Activated T-cell treated with anti-CD3 and anti-CD28 coated beads, Interleukin-2, amount 50 U/mL, for 4 hours (primary cell): ENCODE results near the gene GOLGA6L7. TPM values are rescaled to one million over a fixed set of nuclear protein-coding genes. Genes with fewer than 3 reads are reported as not detected.
A peak's percentile ranks its signal among the peaks of the same experiment; 100 is the strongest.
"Not testable (repeated sequence)": the region's sequence is repeated elsewhere in the genome, so short reads cannot be mapped to it uniquely, and the experiment has no call there.

Experiments used
- ATAC-seq, 2 donors: fragments of 200-7000 bp; cut with Tn5 transposase; one replicate each; pipeline ENCODE4 v1.10.0; 2021
- DNase-seq: peaks from one replicate; pipeline ENCODE4 v3.0.0-alpha.2; 2020
- H3K27me3 Mint-ChIP-seq: one replicate; pipeline ENCODE4 v1.8.0; 2021; ENCODE audit warnings: low read depth, mixed read lengths
- H3K36me3 Mint-ChIP-seq: one replicate; pipeline ENCODE4 v1.8.0; 2022; ENCODE audit warnings: mixed read lengths; ENCODE audit not compliant: insufficient read depth
- H3K4me1 Mint-ChIP-seq: one replicate; pipeline ENCODE4 v1.8.0; 2021; ENCODE audit warnings: low read depth, mixed read lengths
- H3K4me3 Mint-ChIP-seq: one replicate; pipeline ENCODE4 v1.8.0; 2021; ENCODE audit warnings: mild to moderate bottlenecking, moderate library complexity, mixed read lengths
- H3K9me3 Mint-ChIP-seq: one replicate; pipeline ENCODE4 v1.8.0; 2021; ENCODE audit warnings: mixed read lengths
- total RNA-seq, 3 donors: library from RNA; stranded (reverse); gene quantifications; one replicate each; pipeline ENCODE4 v1.2.1, GENCODE V29; 2021

The GOLGA6L7 gene
- not detected for total RNA-seq

- not testable (repeated sequence) for ATAC-seq, H3K9me3 Mint-ChIP-seq, H3K4me3 Mint-ChIP-seq, H3K27me3 Mint-ChIP-seq, H3K4me1 Mint-ChIP-seq, DNase-seq, H3K36me3 Mint-ChIP-seq
These were observed at the start of gene GOLGA6L7 for GRCh38 chr15:28848521-28848920. TSS of gene GOLGA6L7 (minus strand) at chr15:28848644. CDS start at chr15:28848549, 95 bp downstream.

DNA sequence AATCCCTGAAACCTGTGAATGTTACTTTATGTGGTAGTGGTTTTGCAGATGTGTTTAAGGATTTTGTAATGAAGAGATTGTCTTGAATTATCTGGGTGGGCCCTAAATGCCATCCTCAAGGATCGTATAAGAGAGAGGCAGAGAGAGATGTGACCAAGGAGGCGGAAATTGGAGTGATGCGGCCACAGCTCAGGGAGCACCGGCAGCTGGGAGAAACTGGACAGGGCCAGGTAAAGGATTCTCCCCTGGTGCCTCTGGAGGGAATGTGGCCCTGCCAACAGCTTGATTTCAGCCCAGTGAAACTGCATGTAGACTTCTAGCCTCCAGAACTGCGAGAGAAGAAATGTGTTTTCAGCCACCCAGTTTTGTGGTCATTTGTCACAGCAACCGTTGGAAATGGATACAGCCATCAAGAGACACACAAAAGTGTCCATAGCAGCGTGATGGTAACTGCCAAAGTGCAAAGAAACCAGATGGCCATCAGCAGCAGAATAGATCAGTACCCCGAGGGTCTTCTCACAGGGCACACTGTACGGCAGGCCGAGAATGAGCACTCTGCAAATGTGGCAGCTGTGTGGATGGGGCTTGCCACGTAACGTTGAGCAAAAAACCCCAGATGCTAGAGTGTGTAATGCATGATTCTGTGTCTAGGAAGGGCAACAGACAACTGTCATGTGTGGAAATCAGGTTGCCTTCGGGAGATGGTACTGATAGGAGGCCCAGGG, 49.6 kb upstream of the GOLGA6L7 start:
- no peaks in the 10 kb centered on the region for H3K9me3 Mint-ChIP-seq
- no peak for DNase-seq
- no peak overlapping the region for H3K4me3 Mint-ChIP-seq
- no peaks in the 10 kb centered on the region for H3K36me3 Mint-ChIP-seq
- no peaks in the 10 kb centered on the region for H3K27me3 Mint-ChIP-seq
- no peak for ATAC-seq
- H3K4me1 Mint-ChIP-seq = peaks cover 45% of the 10 kb centered on the region

DNA sequence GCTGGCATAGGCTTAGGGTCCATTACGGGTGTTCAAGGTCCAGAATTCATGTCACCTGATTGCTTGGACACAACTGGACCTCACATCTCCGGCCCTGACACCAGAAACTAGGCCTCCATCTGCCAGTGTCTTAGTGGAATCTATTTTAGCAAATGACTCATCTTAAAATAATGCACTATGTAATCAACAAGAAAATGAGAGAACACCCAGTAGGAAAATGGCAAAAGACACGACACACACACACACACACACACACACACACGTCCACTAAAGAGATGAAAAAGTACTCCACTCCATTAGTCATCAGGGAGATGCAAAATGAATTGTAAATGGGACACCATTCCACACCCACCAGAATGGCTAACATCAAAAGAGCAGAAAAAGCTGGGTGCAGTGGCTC, 48.5 kb upstream of the GOLGA6L7 start:
- ATAC-seq = no peak
- no peaks in the 10 kb centered on the region for H3K9me3 Mint-ChIP-seq
- H3K4me1 Mint-ChIP-seq = peaks cover 47% of the 10 kb centered on the region
- H3K4me3 Mint-ChIP-seq = no peak overlapping the region
- no peaks in the 10 kb centered on the region for H3K27me3 Mint-ChIP-seq
- DNase-seq = no peak
- H3K36me3 Mint-ChIP-seq = no peaks in the 10 kb centered on the region

DNA sequence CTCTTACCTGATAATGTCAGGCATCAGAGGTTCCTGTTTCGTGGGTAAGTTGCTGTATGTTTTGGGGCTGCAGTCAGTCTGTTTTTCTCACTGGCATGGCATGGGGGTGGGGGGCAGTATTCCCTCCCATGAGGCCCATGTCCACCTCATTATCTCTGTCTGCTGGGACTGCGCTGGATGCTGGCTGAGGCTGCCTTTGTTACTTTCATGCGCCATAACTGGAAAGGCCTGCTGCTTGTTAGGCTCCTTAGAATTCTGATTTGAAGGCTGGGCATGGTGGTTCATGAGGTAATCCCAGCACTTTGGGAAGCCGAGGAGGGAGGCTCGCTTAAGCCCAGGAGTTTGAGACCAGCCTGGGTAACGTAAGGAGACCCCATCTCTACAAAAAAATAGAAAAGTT, 47.1 kb upstream of the GOLGA6L7 start:
- ATAC-seq (no peak), DNase-seq (no peak)
- no peaks in the 10 kb centered on the region for H3K27me3 Mint-ChIP-seq
- H3K9me3 Mint-ChIP-seq = no peaks in the 10 kb centered on the region
- peaks cover 56% of the 10 kb centered on the region for H3K4me1 Mint-ChIP-seq
- no peaks in the 10 kb centered on the region for H3K36me3 Mint-ChIP-seq
- H3K4me3 Mint-ChIP-seq = no peak overlapping the region

DNA sequence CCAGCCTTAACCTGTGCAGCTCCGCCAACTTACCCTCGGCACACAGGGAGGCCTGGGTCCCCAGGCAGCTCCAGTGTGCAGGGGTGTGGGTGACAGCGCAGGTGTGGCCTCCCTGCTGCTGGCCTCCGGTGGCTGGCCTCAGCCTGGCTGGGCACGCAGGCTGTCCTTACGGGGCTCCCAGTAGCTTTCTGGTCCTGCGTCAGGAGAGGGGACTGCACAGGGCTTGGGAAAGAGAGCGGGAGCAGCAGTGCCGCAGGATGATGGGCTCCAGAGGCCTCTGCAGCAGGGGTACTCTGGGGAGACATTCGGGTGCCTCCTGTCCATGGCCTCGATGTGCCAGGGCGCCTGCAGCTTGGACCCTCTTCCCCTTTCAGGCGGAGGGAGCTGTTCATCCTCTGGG, 46.7 kb upstream of the GOLGA6L7 start:
- DNase-seq = no peak
- Mint-ChIP-seq H3K36me3 (no peaks in the 10 kb centered on the region), H3K9me3 (no peaks in the 10 kb centered on the region), H3K4me3 (no peak overlapping the region), H3K4me1 (peaks cover 56% of the 10 kb centered on the region), H3K27me3 (no peaks in the 10 kb centered on the region)
- no peak for ATAC-seq

DNA sequence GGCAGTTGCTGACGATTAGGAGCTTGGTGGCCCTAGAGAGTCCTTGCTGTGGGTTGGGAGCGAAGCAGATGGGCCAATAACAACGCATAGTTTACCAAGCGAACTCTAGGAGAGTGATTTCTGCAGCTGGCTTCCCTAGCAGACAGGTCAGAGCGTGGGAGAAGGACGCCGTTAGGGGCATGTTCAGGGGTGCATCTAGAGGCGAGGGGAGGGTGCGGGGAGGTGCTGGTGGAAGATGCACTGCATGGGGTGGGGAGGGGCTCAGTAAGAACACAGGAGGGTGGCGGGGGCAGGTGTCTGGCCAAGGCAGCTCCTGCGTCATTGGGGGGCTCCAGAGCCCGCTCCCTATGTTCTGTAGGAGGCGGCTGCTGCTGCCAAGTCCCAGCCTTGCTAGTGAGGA, 46.2 kb upstream of the GOLGA6L7 start:
- no peak for DNase-seq
- no peaks in the 10 kb centered on the region for H3K27me3 Mint-ChIP-seq
- no peaks in the 10 kb centered on the region for H3K36me3 Mint-ChIP-seq
- no peak overlapping the region for H3K4me3 Mint-ChIP-seq
- H3K4me1 Mint-ChIP-seq = peaks cover 58% of the 10 kb centered on the region
- no peak for ATAC-seq
- no peaks in the 10 kb centered on the region for H3K9me3 Mint-ChIP-seq

DNA sequence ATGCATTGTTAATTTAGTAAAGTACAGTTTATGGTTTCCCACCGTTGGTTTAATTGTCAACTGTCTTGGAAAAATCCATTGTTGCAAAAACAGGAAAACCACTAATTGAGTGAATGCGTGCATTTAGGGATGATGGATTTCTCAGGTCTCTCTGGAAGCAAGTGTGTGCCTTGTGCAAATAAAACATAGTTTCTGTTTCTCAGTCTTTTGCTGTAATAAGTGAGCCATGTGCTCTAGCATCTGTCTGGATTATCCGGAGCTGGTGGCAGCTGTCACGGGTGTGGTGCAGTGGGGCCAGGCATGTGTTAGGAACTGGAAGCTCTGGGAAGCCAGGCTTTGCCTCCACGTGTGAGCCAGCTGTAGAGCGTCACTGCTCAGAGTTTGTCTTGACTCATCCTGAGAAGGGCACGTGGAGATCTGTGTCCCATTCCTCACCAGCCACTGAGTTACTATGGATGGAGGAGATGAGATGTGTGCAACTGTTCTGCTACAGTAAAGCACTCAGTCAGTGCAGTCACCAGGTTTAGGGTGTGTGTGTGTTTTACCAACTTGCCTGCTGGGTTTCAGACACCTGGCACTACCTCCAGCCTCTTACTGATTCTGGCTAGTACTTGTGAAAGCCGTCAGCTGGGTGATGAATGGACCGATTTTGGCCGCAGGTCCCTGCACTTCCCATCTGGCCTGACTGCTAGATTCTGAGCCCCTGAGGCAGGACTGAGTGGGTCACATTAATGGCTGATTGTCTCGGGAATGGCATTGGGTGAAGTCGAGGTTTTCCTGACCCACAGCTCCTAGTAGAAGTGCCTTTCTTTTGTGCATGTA, 44.6 kb upstream of the GOLGA6L7 start:
- no peak overlapping the region for H3K4me3 Mint-ChIP-seq
- no peaks in the 10 kb centered on the region for H3K27me3 Mint-ChIP-seq
- peaks cover 65% of the 10 kb centered on the region for H3K4me1 Mint-ChIP-seq
- DNase-seq (no peak), ATAC-seq (no peak)
- H3K9me3 Mint-ChIP-seq = no peaks in the 10 kb centered on the region
- H3K36me3 Mint-ChIP-seq = no peaks in the 10 kb centered on the region

- Mint-ChIP-seq H3K4me3 (no peak overlapping the region), H3K9me3 (no peaks in the 10 kb centered on the region), H3K36me3 (no peaks in the 10 kb centered on the region), H3K4me1 (peaks cover 69% of the 10 kb centered on the region), H3K27me3 (no peaks in the 10 kb centered on the region)
- ATAC-seq (peak in 1 of 2 donors; percentile 25), DNase-seq (no peak)
These were observed 43.1 kb upstream of the GOLGA6L7 start for GRCh38 chr15:28891588-28891987.

GRCh38 chr15:28890711-28891495, 42.5 kb upstream of the GOLGA6L7 start:
- peak; percentile 24 to 26 for ATAC-seq

DNA sequence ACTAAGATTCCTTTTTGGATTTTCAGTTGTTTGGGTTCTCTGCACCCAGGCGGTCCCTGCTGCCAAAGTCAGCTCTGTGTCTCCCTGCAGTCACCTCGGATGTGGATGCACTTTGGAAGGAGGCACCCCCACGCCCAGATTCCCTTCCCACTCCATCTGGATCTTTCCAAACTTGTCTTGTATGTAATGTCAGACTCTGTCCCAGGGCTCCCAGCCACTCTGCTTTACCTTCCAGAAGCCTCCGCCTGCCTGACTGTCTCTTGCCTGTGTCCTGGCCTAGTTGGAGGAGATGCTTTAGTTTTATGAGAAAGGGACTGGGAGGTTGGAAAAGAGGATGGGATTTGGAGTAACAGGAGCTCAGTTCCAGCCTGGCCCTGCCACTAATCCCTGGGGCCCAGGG, 41.8 kb upstream of the GOLGA6L7 start:
- ATAC-seq, DNase-seq, H3K9me3 Mint-ChIP-seq, H3K36me3 Mint-ChIP-seq, H3K27me3 Mint-ChIP-seq: not testable (repeated sequence)
- Mint-ChIP-seq H3K4me1 (peaks cover 69% of the 10 kb centered on the region), H3K4me3 (peak overlapping the region; percentile 39)

More at GRCh38 chr15:28890711-28891495, 42.5 kb upstream of the GOLGA6L7 start:
- H3K4me1 Mint-ChIP-seq = peaks cover 69% of the 10 kb centered on the region
- H3K27me3 Mint-ChIP-seq = no peaks in the 10 kb centered on the region
- no peak for DNase-seq
- H3K4me3 Mint-ChIP-seq = peak overlapping the region; percentile 39
- H3K36me3 Mint-ChIP-seq = no peaks in the 10 kb centered on the region
- H3K9me3 Mint-ChIP-seq = no peaks in the 10 kb centered on the region

GRCh38 chr15:28889871-28890270, 41.4 kb upstream of the GOLGA6L7 start:
- not testable (repeated sequence) for H3K9me3 Mint-ChIP-seq, H3K27me3 Mint-ChIP-seq, DNase-seq, H3K4me3 Mint-ChIP-seq, H3K36me3 Mint-ChIP-seq, ATAC-seq
- H3K4me1 Mint-ChIP-seq = peaks cover 72% of the 10 kb centered on the region

- Mint-ChIP-seq H3K4me3 (no peak overlapping the region), H3K36me3 (no peaks in the 10 kb centered on the region), H3K27me3 (no peaks in the 10 kb centered on the region), H3K4me1 (peaks cover 71% of the 10 kb centered on the region), H3K9me3 (no peaks in the 10 kb centered on the region)
- DNase-seq (no peak), ATAC-seq (no peak)
These were observed 40.9 kb upstream of the GOLGA6L7 start for GRCh38 chr15:28889346-28889745.

DNA sequence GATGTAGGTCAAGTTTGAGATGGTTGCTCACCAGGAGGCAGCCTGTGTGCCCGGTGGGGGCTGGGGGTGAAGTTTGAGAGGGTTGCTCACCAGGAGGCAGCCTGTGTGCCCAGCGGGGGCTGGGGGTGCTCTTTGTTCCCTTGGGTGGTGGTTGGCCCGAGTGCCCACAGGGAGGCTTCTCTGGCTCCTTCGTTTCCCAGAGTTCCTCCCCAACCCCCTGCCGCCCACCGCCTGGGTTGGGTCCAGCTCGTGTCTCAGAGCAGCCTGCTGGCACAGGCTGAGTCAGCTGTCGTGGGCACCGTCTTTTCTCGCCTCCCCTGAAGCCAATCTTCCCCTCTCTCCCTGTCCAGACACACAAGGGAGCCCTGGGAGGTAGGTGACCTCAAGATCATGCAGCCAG, 40.5 kb upstream of the GOLGA6L7 start:
- Mint-ChIP-seq H3K9me3 (no peaks in the 10 kb centered on the region), H3K4me3 (no peak overlapping the region), H3K36me3 (no peaks in the 10 kb centered on the region), H3K27me3 (no peaks in the 10 kb centered on the region), H3K4me1 (peaks cover 68% of the 10 kb centered on the region)
- DNase-seq (no peak), ATAC-seq (no peak)

- DNase-seq (no peak), ATAC-seq (no peak)
- H3K36me3 Mint-ChIP-seq = no peaks in the 10 kb centered on the region
- peaks cover 67% of the 10 kb centered on the region for H3K4me1 Mint-ChIP-seq
- H3K9me3 Mint-ChIP-seq = no peaks in the 10 kb centered on the region
- no peaks in the 10 kb centered on the region for H3K27me3 Mint-ChIP-seq
- no peak overlapping the region for H3K4me3 Mint-ChIP-seq
These were observed 40.0 kb upstream of the GOLGA6L7 start for GRCh38 chr15:28888302-28888894.
